ENCODE results near the gene C1orf35. TPM values are rescaled to one million over a fixed set of nuclear protein-coding genes. Genes with fewer than 3 reads are reported as not detected.

C1orf35 gene
- total and polyA plus RNA-seq, 12 donors: 5.0 to 42.0 (median 15.7) TPM

- TF ChIP-seq CTCF (IDR thresholded peaks at IDR 0.05): no peak
- no peak for TF ChIP-seq POLR2A (IDR thresholded peaks at IDR 0.05)
- H3K9me3 ChIP-seq (replicated peaks in 1 of 3): no peaks in the 10 kb centered on the region
- H3K27ac ChIP-seq: no peak overlapping the region
- 43 to 55% (median 48%) methylated on average over 12 to 18 of the region's 18 CpGs for WGBS, 4 donors
- peaks cover 52% of the 10 kb centered on the region for H3K27me3 ChIP-seq
- DNase-seq: no peak
- H3K4me3 ChIP-seq: no peak overlapping the region
- no peaks in the 10 kb centered on the region for H3K36me3 ChIP-seq (replicated peaks in 1 of 2)
- H3K4me1 ChIP-seq (replicated peaks in 1 of 2): no peaks in the 10 kb centered on the region
- intact Hi-C loops (cut with DNase I): no loop called here
Observed at GRCh38 chr1:228058172-228058948, 44.8 kb downstream of the C1orf35 start.

Small RNA genes lying within 50 kb of the gene (microRNA-seq; reads per million reads assigned to microRNA genes)
- 1.8 to 2.6 (median 1.9) reads per million in 3 donors for gene MIR3620

Small RNA genes lying within 50 kb of the gene (small RNA-seq; reads per million reads assigned to genes)
- gene AL359510.1: 0 reads per million in 2 donors

Other genes starting within 250 kb of the C1orf35 start
- 1 to 10 TPM in 5 of 9 donors, under 1 TPM in 4; 0.28 to 2.9 (median 1.6) TPM for gene WNT9A, start 155.4 kb downstream of the C1orf35 start, total RNA-seq
- 1 to 10 TPM in 1 of 3 donors, under 1 TPM in 2; 0.18 to 1.1 (median 0.64) TPM for gene WNT9A, start 155.4 kb downstream of the C1orf35 start, polyA plus RNA-seq
- not detected for gene WNT3A, start 96.3 kb downstream of the C1orf35 start, total RNA-seq
- gene WNT3A, start 96.3 kb downstream of the C1orf35 start, polyA plus RNA-seq: not detected
- 100 to 1,000 TPM; 200 to 611 (median 378) TPM for gene ARF1, start 20.6 kb downstream of the C1orf35 start, total RNA-seq
- 100 to 1,000 TPM; 274 to 510 (median 384) TPM for gene ARF1, start 20.6 kb downstream of the C1orf35 start, polyA plus RNA-seq
- gene MRPL55, start 6.0 kb upstream of the C1orf35 start, total RNA-seq: 100 to 1,000 TPM in 2 of 9 donors, 10 to 100 TPM in 7; 56.4 to 120 (median 67.6) TPM
- 100 to 1,000 TPM in 2 of 3 donors, 10 to 100 TPM in 1; 25.1 to 309 (median 303) TPM for gene MRPL55, start 6.0 kb upstream of the C1orf35 start, polyA plus RNA-seq
- gene GUK1, start 37.0 kb upstream of the C1orf35 start, total RNA-seq: 100 to 1,000 TPM; 162 to 427 (median 232) TPM
- 100 to 1,000 TPM in 2 of 3 donors, 10 to 100 TPM in 1; 42.3 to 414 (median 388) TPM for gene GUK1, start 37.0 kb upstream of the C1orf35 start, polyA plus RNA-seq
- 1 to 10 TPM in 7 of 9 donors, under 1 TPM in 2; 0.72 to 4.1 (median 1.2) TPM for gene GJC2, start 46.6 kb upstream of the C1orf35 start, total RNA-seq
- gene GJC2, start 46.6 kb upstream of the C1orf35 start, polyA plus RNA-seq: 1 to 10 TPM in 2 of 3 donors, under 1 TPM in 1; 0.05 to 2.1 (median 1.8) TPM
- gene IBA57, start 62.5 kb upstream of the C1orf35 start, total RNA-seq: 10 to 100 TPM in 8 of 9 donors, 1 to 10 TPM in 1; 6.2 to 40.6 (median 16.1) TPM
- 1 to 10 TPM; 1.4 to 3.8 (median 2.9) TPM for gene IBA57, start 62.5 kb upstream of the C1orf35 start, polyA plus RNA-seq
- 10 to 100 TPM in 1 of 9 donors, 1 to 10 TPM in 8; 2.4 to 10.2 (median 5.5) TPM for gene OBSCN, start 104.7 kb upstream of the C1orf35 start, total RNA-seq
- gene OBSCN, start 104.7 kb upstream of the C1orf35 start, polyA plus RNA-seq: 10 to 100 TPM in 1 of 3 donors, 1 to 10 TPM in 1, under 1 TPM in 1; 0.90 to 18.0 (median 6.3) TPM

Data from adrenal gland (tissue), 12 donors.